AG09309 (cell line): ENCODE measurements around the gene TNFAIP8.

Experiments used
- DNase-seq: peaks from one replicate; pipeline ENCODE4 v3.0.0-alpha.2; 2010; ENCODE audit warnings: low read depth
- H3K4me3 ChIP-seq: 2 replicates; pipeline ENCODE4 v1.5.1; 2011; ENCODE audit warnings: mild to moderate bottlenecking, low read depth, low read length, moderate library complexity; ENCODE audit not compliant: control insufficient read depth
- CTCF ChIP-seq: IDR thresholded peaks from 2 replicates; pipeline ENCODE4 v1.5.1; 2011; ENCODE audit warnings: mild to moderate bottlenecking, low read depth, low read length, inconsistent platforms; ENCODE audit not compliant: insufficient read depth, control insufficient read depth; ENCODE audit errors: missing control alignments

Gene TNFAIP8

GRCh38 chr5:119319890-119320289 lies 35.9 kb upstream of the TNFAIP8 start:
- DNase-seq = no peak
- H3K4me3 ChIP-seq = no peak overlapping the region
- TF ChIP-seq CTCF = no peak

GRCh38 chr5:119321569-119322311 lies 34.1 kb upstream of the TNFAIP8 start:
- no peak for DNase-seq
- no peak overlapping the region for H3K4me3 ChIP-seq
- TF ChIP-seq CTCF = no peak

GRCh38 chr5:119322312-119322947 lies 33.4 kb upstream of the TNFAIP8 start:
- no peak for TF ChIP-seq CTCF
- no peak overlapping the region for H3K4me3 ChIP-seq
- no peak for DNase-seq

GRCh38 chr5:119322948-119323537 lies 32.8 kb upstream of the TNFAIP8 start:
- TF ChIP-seq CTCF = no peak
- no peak for DNase-seq
- H3K4me3 ChIP-seq = no peak overlapping the region

- TF ChIP-seq CTCF = no peak
- no peak overlapping the region for H3K4me3 ChIP-seq
- no peak for DNase-seq
Measured at GRCh38 chr5:119323601-119324000, 32.2 kb upstream of the TNFAIP8 start.

GRCh38 chr5:119324842-119325241 lies 31.0 kb upstream of the TNFAIP8 start:
- no peak overlapping the region for H3K4me3 ChIP-seq
- DNase-seq = no peak
- no peak for TF ChIP-seq CTCF
